Stimulated activated CD4-positive, alpha-beta T cell treated with anti-CD3 and anti-CD28 coated beads, Interleukin-4, amount 100 ng/mL, for 48 hours (primary cell): ENCODE results near the gene SLC7A7.
"Not testable (repeated sequence)": the region's sequence is repeated elsewhere in the genome, so short reads cannot be mapped to it uniquely, and the experiment has no call there.

Source experiments
- DNase-seq, 2 donors: peaks; one replicate each; pipeline ENCODE4 v3.0.0-alpha.2; 2020; ENCODE audit warnings: low read depth in 2 of 2

The SLC7A7 gene

GRCh38 chr14:22821193-22822015, 6.2 kb upstream of the SLC7A7 start:
- DNase-seq: no peak

- DNase-seq: no peak
Measured at GRCh38 chr14:22820731-22821130, 5.5 kb upstream of the SLC7A7 start.

GRCh38 chr14:22819151-22819988, 4.1 kb upstream of the SLC7A7 start:
- no peak for DNase-seq

GRCh38 chr14:22814373-22814772, 862 bp downstream of the SLC7A7 start:
- DNase-seq: no peak

- no peak for DNase-seq
Measured at GRCh38 chr14:22813145-22813544, 2.1 kb downstream of the SLC7A7 start.

- DNase-seq: no peak
Measured at GRCh38 chr14:22812744-22813143, 2.5 kb downstream of the SLC7A7 start.

- no peak for DNase-seq
Measured at GRCh38 chr14:22811722-22812121, 3.5 kb downstream of the SLC7A7 start.

- no peak for DNase-seq
Measured at GRCh38 chr14:22808388-22809209, 6.6 kb downstream of the SLC7A7 start.

DNA sequence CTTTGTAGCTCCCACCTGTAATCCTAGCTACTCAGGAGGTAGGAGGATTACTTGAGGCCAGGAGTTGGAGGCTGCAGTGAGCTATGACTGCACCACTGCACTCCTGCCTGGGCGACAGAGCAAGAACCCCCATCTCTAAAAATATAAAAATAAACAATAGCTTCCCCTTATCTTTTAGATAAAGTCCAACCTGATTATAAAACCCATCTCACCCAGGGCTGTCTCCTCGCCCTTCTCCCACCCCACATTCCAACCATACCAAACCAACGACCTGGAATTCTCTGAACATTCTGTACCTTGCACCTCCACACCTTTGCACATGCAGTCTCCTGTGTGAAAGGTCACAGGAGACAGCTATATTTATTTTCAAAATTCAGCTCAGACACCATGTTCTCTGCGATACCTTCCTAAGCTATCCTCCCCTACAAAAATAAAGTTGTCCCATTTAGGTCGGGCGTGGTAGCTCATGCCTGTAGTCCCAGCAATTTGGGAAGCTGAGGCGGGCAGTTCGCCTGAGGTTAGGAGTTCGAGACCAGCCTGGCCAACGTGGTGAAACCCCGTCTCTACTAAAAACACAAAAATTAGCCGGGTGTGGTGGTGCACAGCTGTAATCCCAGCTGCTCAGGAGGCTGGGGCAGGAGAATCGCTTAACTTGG, 7.7 kb downstream of the SLC7A7 start:
- no peak for DNase-seq

- DNase-seq: not testable (repeated sequence)
Measured at GRCh38 chr14:22805235-22805634, 10.0 kb downstream of the SLC7A7 start.

- DNase-seq: no peak
Measured at GRCh38 chr14:22803687-22803974, 11.6 kb downstream of the SLC7A7 start.

DNA sequence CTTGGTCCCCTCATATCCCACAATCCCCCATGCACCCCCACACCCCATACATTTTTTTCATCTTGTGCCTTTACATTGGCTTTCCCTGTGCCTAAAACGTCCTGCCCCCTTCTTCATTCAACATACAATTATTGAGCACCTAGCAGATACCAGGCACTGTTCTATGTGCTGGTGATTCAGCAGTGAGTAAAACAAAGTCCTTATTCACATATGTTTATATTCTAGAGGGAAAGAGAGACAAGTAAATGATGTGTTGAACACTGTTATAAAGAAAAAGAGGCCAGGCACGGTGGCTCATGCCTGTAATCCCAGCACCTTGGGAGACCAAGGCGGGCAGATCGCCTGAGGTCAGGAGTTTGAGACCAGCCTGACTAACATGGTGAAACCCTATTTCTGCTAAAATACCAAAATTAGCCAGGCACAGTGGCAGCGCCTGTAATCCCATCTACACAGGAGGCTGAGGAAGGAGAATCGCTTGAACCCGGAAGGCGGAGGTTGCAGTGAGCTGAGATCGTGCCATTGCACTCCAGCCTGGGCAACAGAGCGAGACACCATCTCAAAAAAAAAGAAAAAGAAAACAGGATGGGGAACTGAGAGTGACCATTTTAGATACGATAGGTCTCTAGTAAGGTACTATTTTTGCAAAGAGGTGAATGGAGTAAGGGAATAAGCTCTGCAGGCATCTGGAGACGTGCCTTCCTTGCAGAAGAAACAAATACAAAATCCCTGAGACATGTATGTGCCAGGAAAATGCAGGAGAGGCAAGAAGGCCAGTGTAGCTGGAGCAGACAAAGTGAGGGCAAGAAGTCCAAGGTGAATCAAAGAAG, 12.2 kb downstream of the SLC7A7 start:
- DNase-seq: no peak

- no peak for DNase-seq
Measured at GRCh38 chr14:22801716-22802115, 13.5 kb downstream of the SLC7A7 start.

GRCh38 chr14:22800346-22800745, 14.9 kb downstream of the SLC7A7 start:
- DNase-seq: no peak

DNA sequence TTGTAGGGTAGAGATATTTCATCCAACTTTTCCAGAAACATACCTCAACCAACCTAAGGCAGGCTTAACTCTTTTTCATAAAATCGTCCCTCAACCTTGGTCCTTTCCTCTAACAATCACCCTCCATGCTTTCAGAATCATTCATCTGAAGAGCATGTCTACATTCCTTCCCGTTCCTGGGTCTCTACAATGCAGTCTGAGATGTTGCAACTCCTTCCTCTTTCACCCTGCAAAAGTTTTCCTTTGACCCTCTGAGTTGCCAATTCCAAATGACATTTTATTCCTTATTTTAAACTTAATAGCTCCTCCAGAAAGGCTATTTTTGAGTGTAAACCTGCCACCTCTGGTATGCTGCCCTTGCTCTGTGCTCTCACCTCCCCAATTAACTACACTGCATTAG, 16.7 kb downstream of the SLC7A7 start:
- no peak for DNase-seq

GRCh38 chr14:22797017-22797917, 18.0 kb downstream of the SLC7A7 start:
- DNase-seq: no peak

DNA sequence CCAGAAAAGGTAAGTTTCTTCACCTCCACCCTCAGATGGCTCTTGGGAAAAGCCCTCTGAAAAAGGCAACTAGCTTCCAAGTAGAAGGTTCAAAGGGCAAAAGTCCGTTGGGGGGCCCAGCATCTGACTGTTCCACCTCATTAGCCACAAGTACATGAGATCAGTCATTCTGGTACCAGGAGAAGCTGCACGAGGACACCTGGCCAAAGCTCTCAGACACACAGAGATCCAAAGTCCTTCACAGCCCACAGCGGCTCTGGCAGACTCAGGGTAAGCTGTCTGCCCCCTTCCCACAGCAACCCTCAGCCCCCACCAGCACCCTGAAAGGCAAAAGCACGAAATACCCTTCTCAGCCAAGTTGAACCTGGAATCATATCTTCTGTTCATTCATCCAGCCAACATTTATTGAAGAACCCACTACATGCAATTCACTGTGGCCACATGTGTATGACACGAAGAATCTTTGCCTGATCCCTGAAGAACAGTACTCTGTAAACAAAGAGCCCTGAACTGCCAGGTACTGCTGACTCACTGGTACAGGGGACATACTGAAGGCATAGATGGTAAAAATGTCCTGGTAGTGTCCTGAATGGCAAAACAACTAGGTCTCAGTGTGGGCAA, 19.0 kb downstream of the SLC7A7 start:
- DNase-seq: no peak

DNA sequence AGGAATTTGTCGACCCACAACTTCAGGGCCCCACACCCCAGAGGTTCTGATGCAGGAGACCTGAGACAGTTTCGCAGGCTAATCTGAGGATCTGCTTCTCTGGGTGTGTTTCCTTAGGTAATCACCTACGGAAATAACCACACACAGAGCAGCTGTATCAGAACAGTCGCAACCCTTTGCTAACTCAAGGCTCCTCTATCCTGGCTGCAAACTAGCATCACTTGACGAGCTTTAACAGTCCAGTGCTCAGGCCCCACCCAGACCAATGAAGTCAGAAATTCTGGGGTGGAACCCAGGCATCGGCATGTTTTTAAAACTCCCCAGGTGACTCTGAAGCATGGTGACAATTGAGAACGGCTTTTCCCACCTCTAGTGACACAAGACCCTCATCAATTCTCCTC, 20.7 kb downstream of the SLC7A7 start:
- no peak for DNase-seq

DNA sequence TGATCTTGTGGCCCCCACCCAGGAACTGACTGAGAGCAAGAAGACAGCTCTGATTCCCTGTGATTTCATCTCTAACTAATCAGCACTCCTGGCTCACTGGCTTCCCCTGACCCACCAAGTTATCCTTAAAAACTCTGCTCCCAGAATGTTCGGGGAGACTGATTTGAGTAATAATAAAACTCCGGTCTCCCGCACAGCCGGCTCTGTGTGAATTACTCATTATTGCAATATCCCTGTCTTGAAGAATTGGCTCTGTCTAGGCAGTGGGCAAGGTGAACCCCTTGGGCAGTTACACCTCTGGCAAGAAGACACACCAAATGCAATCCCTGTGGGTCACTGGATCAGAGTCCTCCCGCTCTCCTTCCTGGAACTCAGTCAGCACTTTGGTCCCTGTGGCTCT, 21.3 kb downstream of the SLC7A7 start:
- no peak for DNase-seq
